Neural cell (in vitro differentiated cells): Measurements from ENCODE around the gene PRDM2. TPM values are rescaled to one million over a fixed set of nuclear protein-coding genes. Genes with fewer than 3 reads are reported as not detected.

Experiments
- H2AFZ ChIP-seq: fragments of 200-600, 300-800 bp; sonication (generic), shearing (Covaris generic); 2 replicates; pipeline ENCODE4 v1.6.0; 2014; ENCODE audit warnings: low read depth, mild to moderate bottlenecking, antibody characterized with exemption, low read length, moderate library complexity
- H3F3A ChIP-seq: fragments of 200-600 bp; shearing (Covaris generic); 2 replicates; pipeline ENCODE4 v1.6.1; 2016; ENCODE audit warnings: mild to moderate bottlenecking, moderate library complexity, mixed read lengths, antibody characterized with exemption, low read length; ENCODE audit not compliant: insufficient read depth, poor library complexity, severe bottlenecking
- H3K27ac ChIP-seq: fragments of 200-600, 300-800 bp; sonication (generic), shearing (Covaris generic); 2 replicates; pipeline ENCODE4 v1.5.1; 2014; ENCODE audit warnings: mild to moderate bottlenecking, low read length, moderate library complexity
- H3K27me3 ChIP-seq: fragments of 300-800, 200-600 bp; sonication (generic), shearing (Covaris generic); 2 replicates; pipeline ENCODE4 v1.6.0; 2014; ENCODE audit warnings: mild to moderate bottlenecking, low read depth, low read length, moderate library complexity; ENCODE audit not compliant: insufficient read depth
- H3K36me3 ChIP-seq: fragments of 300-800, 200-600 bp; sonication (generic), shearing (Covaris generic); 2 replicates; pipeline ENCODE4 v1.5.1; 2014; ENCODE audit warnings: mild to moderate bottlenecking, antibody characterized with exemption, low read length, moderate library complexity; ENCODE audit not compliant: insufficient read depth
- H3K4me2 ChIP-seq: fragments of 300-800, 200-600 bp; sonication (generic), shearing (Covaris generic); 2 replicates; pipeline ENCODE4 v1.6.0; 2014; ENCODE audit warnings: mild to moderate bottlenecking, low read length
- H3K4me3 ChIP-seq: fragments of 300-800, 200-600 bp; sonication (generic), shearing (Covaris generic); 2 replicates; pipeline ENCODE4 v1.5.1; 2014; ENCODE audit warnings: mild to moderate bottlenecking, low read length, moderate library complexity
- H3K79me2 ChIP-seq: fragments of 200-600 bp; shearing (Covaris generic); replicated peaks from 2 replicates; pipeline ENCODE4 v1.6.0; 2014; ENCODE audit warnings: mild to moderate bottlenecking, low read length, moderate library complexity; ENCODE audit not compliant: insufficient read depth
- H3K9ac ChIP-seq: fragments of 300-800, 200-600 bp; sonication (generic), shearing (Covaris generic); 2 replicates; pipeline ENCODE4 v1.6.1; 2016; ENCODE audit warnings: mild to moderate bottlenecking, low read length, mixed read lengths
- H3K9me2 ChIP-seq: fragments of 200-600 bp; shearing (Covaris generic); 2 replicates; pipeline ENCODE4 v1.6.1; 2016; ENCODE audit warnings: mild to moderate bottlenecking, low read length, mixed read lengths; ENCODE audit not compliant: insufficient read depth
- H3K9me3 ChIP-seq: fragments of 200-600, 300-800 bp; sonication (generic), shearing (Covaris generic); 2 replicates; pipeline ENCODE4 v1.6.1; 2016; ENCODE audit warnings: mild to moderate bottlenecking, mixed run types, low read length, moderate library complexity, mixed read lengths
- H4K20me1 ChIP-seq: fragments of 200-600 bp; shearing (Covaris generic); 2 replicates; pipeline ENCODE4 v1.6.1; 2016; ENCODE audit warnings: mild to moderate bottlenecking, mixed run types; ENCODE audit not compliant: insufficient read depth
- EP300 ChIP-seq: fragments of 450-650 bp; conservative IDR thresholded peaks from 2 replicates; pipeline ENCODE4 v1.6.1; 2014; ENCODE audit warnings: antibody characterized with exemption, mild to moderate bottlenecking, moderate library complexity; ENCODE audit not compliant: poor library complexity, severe bottlenecking
- EZH2 ChIP-seq: fragments of 200-600, 300-800 bp; shearing (Covaris generic), sonication (generic); IDR thresholded peaks from 2 replicates; pipeline ENCODE4 v1.6.1; 2014; ENCODE audit warnings: antibody characterized with exemption, low read length, borderline replicate concordance, mild to moderate bottlenecking; ENCODE audit not compliant: insufficient read depth, poor library complexity, severe bottlenecking
- MXI1 ChIP-seq: fragments of 450-650 bp; conservative IDR thresholded peaks from 2 replicates; pipeline ENCODE4 v1.6.1; 2014; ENCODE audit warnings: antibody characterized with exemption, mild to moderate bottlenecking; ENCODE audit not compliant: poor library complexity, severe bottlenecking
- POLR2AphosphoS5 ChIP-seq: IDR thresholded peaks from 2 replicates; pipeline ENCODE4 v1.6.1; 2012
- RAD21 ChIP-seq: fragments of 450-650 bp; conservative IDR thresholded peaks from 2 replicates; pipeline ENCODE4 v1.6.1; 2014; ENCODE audit warnings: antibody characterized with exemption, mild to moderate bottlenecking, moderate library complexity
- SMC3 ChIP-seq: fragments of 450-650 bp; conservative IDR thresholded peaks from 2 replicates; pipeline ENCODE4 v1.6.1; 2014; ENCODE audit warnings: antibody characterized with exemption, mild to moderate bottlenecking, moderate library complexity; ENCODE audit not compliant: poor library complexity
- TAF1 ChIP-seq: IDR thresholded peaks from 2 replicates; pipeline ENCODE4 v1.6.1; 2012; ENCODE audit warnings: low read depth
- polyA plus RNA-seq: library from polyadenylated mRNA; depleted of rRNA; stranded (reverse); fragments of >200 nt; gene quantifications from 2 replicates; pipeline ENCODE4 v1.2.3, GENCODE V29; 2014
- TF ChIP-seq, protein P1 (sequence below): fragments of 450-650 bp; IDR thresholded peaks from 2 replicates; pipeline ENCODE4 v1.5.1; 2014; ENCODE audit warnings: antibody characterized with exemption, mild to moderate bottlenecking, moderate library complexity; ENCODE audit not compliant: poor library complexity, severe bottlenecking
- TF ChIP-seq, protein P2 (sequence below): IDR thresholded peaks from 2 replicates; pipeline ENCODE4 v1.6.1; 2012; ENCODE audit warnings: borderline replicate concordance

Gene PRDM2
- polyA plus RNA-seq, 1 donor from 2014 or later = 10.7 TPM

DNA sequence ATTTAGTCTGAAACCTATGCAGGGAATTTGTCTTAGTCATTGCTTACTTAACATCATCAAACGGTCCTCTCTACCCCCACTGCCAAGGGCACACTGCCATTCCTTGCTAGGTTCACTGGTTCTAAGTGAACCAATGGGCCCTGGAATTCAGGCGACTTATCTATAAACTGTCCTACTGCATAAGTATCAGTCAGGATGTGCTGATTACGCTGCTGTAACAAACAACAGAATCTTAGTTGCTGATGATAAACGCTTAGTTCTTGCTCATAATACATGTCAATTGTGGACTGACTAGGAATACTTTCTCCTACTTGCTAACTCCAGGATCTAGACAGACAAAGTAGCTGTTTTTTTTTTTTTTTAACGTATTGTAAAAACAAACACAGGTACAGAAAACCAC lies 136.1 kb downstream of the PRDM2 start:
- H3K9me2 ChIP-seq = no peaks in the 10 kb centered on the region
- no peak overlapping the region for H3K4me3 ChIP-seq
- no peak overlapping the region for H3K27ac ChIP-seq
- H2AFZ ChIP-seq = no peak overlapping the region
- H3K79me2 ChIP-seq = no peaks in the 10 kb centered on the region
- H3F3A ChIP-seq = no peaks in the 10 kb centered on the region
- H3K27me3 ChIP-seq = no peaks in the 10 kb centered on the region
- H3K9me3 ChIP-seq = no peaks in the 10 kb centered on the region
- H4K20me1 ChIP-seq = no peaks in the 10 kb centered on the region
- TF ChIP-seq EZH2 (no peak), MXI1 (no peak), EP300 (no peak), TAF1 (no peak), SMC3 (no peak), RAD21 (no peak), POLR2AphosphoS5 (no peak)
- TF ChIP-seq, protein P1, sequence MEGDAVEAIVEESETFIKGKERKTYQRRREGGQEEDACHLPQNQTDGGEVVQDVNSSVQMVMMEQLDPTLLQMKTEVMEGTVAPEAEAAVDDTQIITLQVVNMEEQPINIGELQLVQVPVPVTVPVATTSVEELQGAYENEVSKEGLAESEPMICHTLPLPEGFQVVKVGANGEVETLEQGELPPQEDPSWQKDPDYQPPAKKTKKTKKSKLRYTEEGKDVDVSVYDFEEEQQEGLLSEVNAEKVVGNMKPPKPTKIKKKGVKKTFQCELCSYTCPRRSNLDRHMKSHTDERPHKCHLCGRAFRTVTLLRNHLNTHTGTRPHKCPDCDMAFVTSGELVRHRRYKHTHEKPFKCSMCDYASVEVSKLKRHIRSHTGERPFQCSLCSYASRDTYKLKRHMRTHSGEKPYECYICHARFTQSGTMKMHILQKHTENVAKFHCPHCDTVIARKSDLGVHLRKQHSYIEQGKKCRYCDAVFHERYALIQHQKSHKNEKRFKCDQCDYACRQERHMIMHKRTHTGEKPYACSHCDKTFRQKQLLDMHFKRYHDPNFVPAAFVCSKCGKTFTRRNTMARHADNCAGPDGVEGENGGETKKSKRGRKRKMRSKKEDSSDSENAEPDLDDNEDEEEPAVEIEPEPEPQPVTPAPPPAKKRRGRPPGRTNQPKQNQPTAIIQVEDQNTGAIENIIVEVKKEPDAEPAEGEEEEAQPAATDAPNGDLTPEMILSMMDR = no peak
- TF ChIP-seq, protein P2, sequence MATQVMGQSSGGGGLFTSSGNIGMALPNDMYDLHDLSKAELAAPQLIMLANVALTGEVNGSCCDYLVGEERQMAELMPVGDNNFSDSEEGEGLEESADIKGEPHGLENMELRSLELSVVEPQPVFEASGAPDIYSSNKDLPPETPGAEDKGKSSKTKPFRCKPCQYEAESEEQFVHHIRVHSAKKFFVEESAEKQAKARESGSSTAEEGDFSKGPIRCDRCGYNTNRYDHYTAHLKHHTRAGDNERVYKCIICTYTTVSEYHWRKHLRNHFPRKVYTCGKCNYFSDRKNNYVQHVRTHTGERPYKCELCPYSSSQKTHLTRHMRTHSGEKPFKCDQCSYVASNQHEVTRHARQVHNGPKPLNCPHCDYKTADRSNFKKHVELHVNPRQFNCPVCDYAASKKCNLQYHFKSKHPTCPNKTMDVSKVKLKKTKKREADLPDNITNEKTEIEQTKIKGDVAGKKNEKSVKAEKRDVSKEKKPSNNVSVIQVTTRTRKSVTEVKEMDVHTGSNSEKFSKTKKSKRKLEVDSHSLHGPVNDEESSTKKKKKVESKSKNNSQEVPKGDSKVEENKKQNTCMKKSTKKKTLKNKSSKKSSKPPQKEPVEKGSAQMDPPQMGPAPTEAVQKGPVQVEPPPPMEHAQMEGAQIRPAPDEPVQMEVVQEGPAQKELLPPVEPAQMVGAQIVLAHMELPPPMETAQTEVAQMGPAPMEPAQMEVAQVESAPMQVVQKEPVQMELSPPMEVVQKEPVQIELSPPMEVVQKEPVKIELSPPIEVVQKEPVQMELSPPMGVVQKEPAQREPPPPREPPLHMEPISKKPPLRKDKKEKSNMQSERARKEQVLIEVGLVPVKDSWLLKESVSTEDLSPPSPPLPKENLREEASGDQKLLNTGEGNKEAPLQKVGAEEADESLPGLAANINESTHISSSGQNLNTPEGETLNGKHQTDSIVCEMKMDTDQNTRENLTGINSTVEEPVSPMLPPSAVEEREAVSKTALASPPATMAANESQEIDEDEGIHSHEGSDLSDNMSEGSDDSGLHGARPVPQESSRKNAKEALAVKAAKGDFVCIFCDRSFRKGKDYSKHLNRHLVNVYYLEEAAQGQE = no peak
- H3K36me3 ChIP-seq = no peaks in the 10 kb centered on the region
- H3K4me2 ChIP-seq = no peak overlapping the region
- H3K9ac ChIP-seq = no peak overlapping the region

DNA sequence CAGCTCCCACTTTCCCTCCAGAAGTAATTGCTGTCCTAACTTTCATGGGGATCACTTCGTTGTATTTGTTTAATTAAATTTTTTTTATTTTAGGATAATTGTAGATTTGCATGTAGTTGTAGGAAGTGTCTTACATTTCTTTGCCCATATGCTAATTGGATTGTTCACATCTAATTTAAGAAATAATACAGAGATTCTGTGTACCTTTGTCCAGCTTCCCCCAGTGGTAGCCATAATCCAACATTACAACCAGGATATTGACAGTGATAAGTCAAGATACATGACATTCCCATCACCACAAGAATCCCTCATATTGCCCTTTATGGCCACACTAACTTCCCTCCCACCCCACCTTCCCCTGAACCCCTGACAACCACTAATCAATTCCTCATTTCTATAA lies 136.6 kb downstream of the PRDM2 start:
- Histone ChIP-seq H3K4me2 (no peak overlapping the region), H3K79me2 (no peaks in the 10 kb centered on the region), H2AFZ (no peak overlapping the region), H3K36me3 (no peaks in the 10 kb centered on the region), H3K9ac (no peak overlapping the region), H3K4me3 (no peak overlapping the region), H3K27ac (no peak overlapping the region), H3K27me3 (no peaks in the 10 kb centered on the region), H4K20me1 (no peaks in the 10 kb centered on the region), H3K9me2 (no peaks in the 10 kb centered on the region), H3F3A (no peaks in the 10 kb centered on the region), H3K9me3 (no peaks in the 10 kb centered on the region)
- TF ChIP-seq MXI1 (no peak), EZH2 (no peak), RAD21 (no peak), SMC3 (no peak)
- TF ChIP-seq, protein P2 = no peak
